ENCODE data around the gene RUFY3.

DNA sequence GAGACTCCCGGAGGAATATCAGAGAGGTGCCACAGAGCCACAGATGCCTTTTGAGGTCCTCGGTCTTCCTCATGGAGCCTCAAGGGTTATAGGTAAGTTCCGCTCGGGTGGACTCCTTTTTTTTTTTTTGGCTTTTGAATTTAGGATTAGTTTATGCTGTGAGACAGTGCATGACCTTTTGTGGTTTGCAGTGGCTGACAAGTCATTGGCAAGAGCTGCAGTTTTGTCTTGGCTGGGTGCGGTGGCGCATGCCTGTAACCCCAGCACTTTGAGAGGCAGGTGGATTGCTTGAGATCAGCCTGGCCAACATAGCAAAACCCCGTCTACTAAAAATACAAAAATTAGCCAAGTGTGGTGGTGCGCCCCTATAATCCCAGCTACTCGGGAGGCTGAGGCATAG, 122.4 kb downstream of the RUFY3 start:
- TF ChIP-seq, protein P1, sequence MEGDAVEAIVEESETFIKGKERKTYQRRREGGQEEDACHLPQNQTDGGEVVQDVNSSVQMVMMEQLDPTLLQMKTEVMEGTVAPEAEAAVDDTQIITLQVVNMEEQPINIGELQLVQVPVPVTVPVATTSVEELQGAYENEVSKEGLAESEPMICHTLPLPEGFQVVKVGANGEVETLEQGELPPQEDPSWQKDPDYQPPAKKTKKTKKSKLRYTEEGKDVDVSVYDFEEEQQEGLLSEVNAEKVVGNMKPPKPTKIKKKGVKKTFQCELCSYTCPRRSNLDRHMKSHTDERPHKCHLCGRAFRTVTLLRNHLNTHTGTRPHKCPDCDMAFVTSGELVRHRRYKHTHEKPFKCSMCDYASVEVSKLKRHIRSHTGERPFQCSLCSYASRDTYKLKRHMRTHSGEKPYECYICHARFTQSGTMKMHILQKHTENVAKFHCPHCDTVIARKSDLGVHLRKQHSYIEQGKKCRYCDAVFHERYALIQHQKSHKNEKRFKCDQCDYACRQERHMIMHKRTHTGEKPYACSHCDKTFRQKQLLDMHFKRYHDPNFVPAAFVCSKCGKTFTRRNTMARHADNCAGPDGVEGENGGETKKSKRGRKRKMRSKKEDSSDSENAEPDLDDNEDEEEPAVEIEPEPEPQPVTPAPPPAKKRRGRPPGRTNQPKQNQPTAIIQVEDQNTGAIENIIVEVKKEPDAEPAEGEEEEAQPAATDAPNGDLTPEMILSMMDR (IDR thresholded peaks at IDR 0.05), result no peak
- TF ChIP-seq POLR2A (IDR thresholded peaks at IDR 0.05) (no peak), EP300 (IDR thresholded peaks at IDR 0.05) (no peak), POLR2AphosphoS5 (IDR thresholded peaks at IDR 0.05) (no peak)
